Urothelium cell line (cell line): ENCODE results near the gene MRNIP.

Experiments used
- DNase-seq: peaks from one replicate; pipeline ENCODE4 v3.0.0; 2011; ENCODE audit warnings: low spot score, mixed read lengths
- FAIRE-seq: peaks from 2 replicates; lab custom pipeline; 2011; peaks lifted over from hg19 to GRCh38; lab: Jason Lieb, UNC

Gene MRNIP

GRCh38 chr5:179858586-179859427 lies at the start of gene MRNIP:
MRNIP (minus strand) TSS chr5:179858817; CDS start chr5:179858796, 21 bp downstream.
- DNase-seq (peak; percentile 94), FAIRE-seq (peak; percentile 27)

- DNase-seq (peak; percentile 89), FAIRE-seq (no peak)
Observed at GRCh38 chr5:179907556-179908324, 49.1 kb upstream of the MRNIP start, which contains the start of gene TBC1D9B. TBC1D9B (minus strand) TSS chr5:179907897; CDS start chr5:179907821, 76 bp downstream.

- peak; percentile 44 for DNase-seq
- FAIRE-seq = no peak
Observed at GRCh38 chr5:179906795-179907555, 48.4 kb upstream of the MRNIP start.

GRCh38 chr5:179906294-179906794 lies 47.7 kb upstream of the MRNIP start:
- DNase-seq (no peak), FAIRE-seq (no peak)

- FAIRE-seq (no peak), DNase-seq (no peak)
Observed at GRCh38 chr5:179905161-179905560, 46.5 kb upstream of the MRNIP start.

- DNase-seq (no peak), FAIRE-seq (no peak)
Observed at GRCh38 chr5:179904463-179905160, 46.0 kb upstream of the MRNIP start.

- no peak for FAIRE-seq
Observed at GRCh38 chr5:179902763-179903158, 44.1 kb upstream of the MRNIP start.

GRCh38 chr5:179901915-179902762 lies 43.5 kb upstream of the MRNIP start:
- no peak for DNase-seq
- FAIRE-seq = no peak

More at GRCh38 chr5:179902763-179903158, 44.1 kb upstream of the MRNIP start:
- no peak for DNase-seq

- FAIRE-seq (no peak), DNase-seq (no peak)
Observed at GRCh38 chr5:179901462-179901861, 42.8 kb upstream of the MRNIP start.

- FAIRE-seq = no peak
Observed at GRCh38 chr5:179900711-179901110, 42.1 kb upstream of the MRNIP start.

GRCh38 chr5:179900206-179900605 lies 41.6 kb upstream of the MRNIP start:
- DNase-seq = no peak
- no peak for FAIRE-seq

More at GRCh38 chr5:179900711-179901110, 42.1 kb upstream of the MRNIP start:
- no peak for DNase-seq

- DNase-seq = no peak
- no peak for FAIRE-seq
Observed at GRCh38 chr5:179895861-179896260, 37.2 kb upstream of the MRNIP start.

- DNase-seq = no peak
- no peak for FAIRE-seq
Observed at GRCh38 chr5:179893958-179894895, 35.6 kb upstream of the MRNIP start.

GRCh38 chr5:179893076-179893957 lies 34.7 kb upstream of the MRNIP start:
- FAIRE-seq = no peak

GRCh38 chr5:179892255-179892654 lies 33.6 kb upstream of the MRNIP start:
- no peak for DNase-seq
- no peak for FAIRE-seq

More at GRCh38 chr5:179893076-179893957, 34.7 kb upstream of the MRNIP start:
- DNase-seq = no peak

- no peak for FAIRE-seq
Observed at GRCh38 chr5:179890751-179891682, 32.4 kb upstream of the MRNIP start.

More at GRCh38 chr5:179890751-179891682, 32.4 kb upstream of the MRNIP start:
- DNase-seq = no peak
